Keratinocyte (primary cell): ENCODE measurements around the gene DGKI. TPM values are rescaled to one million over a fixed set of nuclear protein-coding genes. Genes with fewer than 3 reads are reported as not detected.
A peak's percentile ranks its signal among the peaks of the same experiment; 100 is the strongest.

ENCODE experiments used
- DNase-seq: peaks from one replicate; pipeline ENCODE4 v3.0.0-alpha.2; 2011; ENCODE audit warnings: low read depth, missing footprints, low spot score
- FAIRE-seq: peaks from 2 replicates; lab custom pipeline; 2011; peaks lifted over from hg19 to GRCh38; lab: Jason Lieb, UNC
- H2AFZ ChIP-seq: 2 replicates; pipeline ENCODE4 v1.6.0; 2012; ENCODE audit warnings: low read length, control low read depth, inconsistent platforms; ENCODE audit not compliant: control insufficient read depth
- H3K27ac ChIP-seq: 2 replicates; pipeline ENCODE4 v1.5.1; 2011; ENCODE audit warnings: low read length; ENCODE audit not compliant: control insufficient read depth, insufficient read depth
- H3K27me3 ChIP-seq: 3 replicates; pipeline ENCODE4 v1.6.0; 2011; ENCODE audit warnings: low read length; ENCODE audit not compliant: control insufficient read depth, insufficient read depth; ENCODE audit errors: extremely low read depth
- H3K36me3 ChIP-seq, 2 experiments: 2 replicates in 1 of 2; 3 replicates in 1 of 2; pipeline ENCODE4 v1.5.1; 2011; ENCODE audit warnings: low read length in 2 of 2, mild to moderate bottlenecking in 1 of 2; ENCODE audit not compliant: control insufficient read depth in 2 of 2, insufficient read depth in 2 of 2; ENCODE audit errors: extremely low read depth in 1 of 2
- H3K4me1 ChIP-seq: 3 replicates; pipeline ENCODE4 v1.5.1; 2011; ENCODE audit warnings: low read length; ENCODE audit not compliant: control insufficient read depth, insufficient read depth; ENCODE audit errors: extremely low read depth
- H3K4me2 ChIP-seq: 3 replicates; pipeline ENCODE4 v1.6.0; 2011; ENCODE audit warnings: low read depth, low read length; ENCODE audit not compliant: control insufficient read depth, insufficient read depth; ENCODE audit errors: extremely low read depth
- H3K4me3 ChIP-seq, 3 experiments: fragments of 200-600 bp in 1 of 3; sonication (generic) in 1 of 3; 2 replicates in 2 of 3; 3 replicates in 1 of 3; pipeline ENCODE4 v1.5.1; 2011 to 2016; ENCODE audit warnings: low read length in 3 of 3, mild to moderate bottlenecking in 3 of 3, control low read depth in 2 of 3, inconsistent platforms in 1 of 3, low read depth in 1 of 3, mixed read lengths in 1 of 3, mixed run types in 1 of 3, moderate library complexity in 1 of 3; ENCODE audit not compliant: control insufficient read depth in 2 of 3, insufficient read depth in 2 of 3; ENCODE audit errors: extremely low read depth in 1 of 3
- H3K79me2 ChIP-seq: 2 replicates; pipeline ENCODE4 v1.6.0; 2012; ENCODE audit warnings: low read length; ENCODE audit not compliant: control insufficient read depth, insufficient read depth
- H3K9ac ChIP-seq: 3 replicates; pipeline ENCODE4 v1.6.0; 2011; ENCODE audit warnings: low read length; ENCODE audit not compliant: control insufficient read depth, insufficient read depth; ENCODE audit errors: extremely low read depth
- H3K9me1 ChIP-seq: 3 replicates; pipeline ENCODE4 v1.6.0; 2011; ENCODE audit warnings: low read length; ENCODE audit not compliant: control insufficient read depth, insufficient read depth; ENCODE audit errors: extremely low read depth
- H3K9me3 ChIP-seq: 2 replicates; pipeline ENCODE4 v1.5.1; 2012; ENCODE audit warnings: low read depth, low read length; ENCODE audit not compliant: control insufficient read depth
- H4K20me1 ChIP-seq: 3 replicates; pipeline ENCODE4 v1.6.0; 2011; ENCODE audit warnings: low read length; ENCODE audit not compliant: control insufficient read depth, insufficient read depth; ENCODE audit errors: extremely low read depth
- CTCF ChIP-seq, 3 experiments: IDR thresholded peaks in 1 of 3; conservative IDR thresholded peaks in 1 of 3; optimal IDR thresholded peaks in 1 of 3; 2 replicates in 2 of 3; 3 replicates in 1 of 3; pipeline versions ENCODE3 to v1.5.1; 2011; ENCODE audit warnings: low read length in 3 of 3, mild to moderate bottlenecking in 3 of 3, moderate library complexity in 2 of 3, control low read depth in 1 of 3, inconsistent platforms in 1 of 3; ENCODE audit not compliant: insufficient read depth in 2 of 3; ENCODE audit errors: extremely low read depth in 1 of 3
- EZH2 ChIP-seq: IDR thresholded peaks from one replicate; pipeline ENCODE4 v1.6.1; 2012; ENCODE audit warnings: inconsistent platforms, mild to moderate bottlenecking, low read length, moderate library complexity
- dilution Hi-C: fragments of 300-500 bp; cut with MboI; formaldehyde crosslinking; loops from one replicate; pipeline ENCODE4 v1.7.0; 2020; ENCODE audit warnings: low sequenced_read_pairs; ENCODE audit not compliant: extremely low pct_ligation_motif_present
- polyA plus RNA-seq, 5 experiments: library from polyadenylated mRNA; depleted of rRNA in 3 of 5; stranded (reverse) in 3 of 5; stranded (forward) in 1 of 5; unstranded in 1 of 5; fragments of >200 nt; gene quantifications; 1 replicate in 1 of 5; 2 replicates in 3 of 5; 3 replicates in 1 of 5; pipeline versions ENCODE4 v1.2.1 to v1.2.3, GENCODE V29; 2011 to 2012; ENCODE audit warnings: missing spikeins in 2 of 5, low read depth in 1 of 5, low replicate concordance in 1 of 5

Gene DGKI
- polyA plus RNA-seq, 1 donor (not counting 4 experiments of a cell fraction or from before 2014, with no cell fraction given), result 0.14 TPM

DNA sequence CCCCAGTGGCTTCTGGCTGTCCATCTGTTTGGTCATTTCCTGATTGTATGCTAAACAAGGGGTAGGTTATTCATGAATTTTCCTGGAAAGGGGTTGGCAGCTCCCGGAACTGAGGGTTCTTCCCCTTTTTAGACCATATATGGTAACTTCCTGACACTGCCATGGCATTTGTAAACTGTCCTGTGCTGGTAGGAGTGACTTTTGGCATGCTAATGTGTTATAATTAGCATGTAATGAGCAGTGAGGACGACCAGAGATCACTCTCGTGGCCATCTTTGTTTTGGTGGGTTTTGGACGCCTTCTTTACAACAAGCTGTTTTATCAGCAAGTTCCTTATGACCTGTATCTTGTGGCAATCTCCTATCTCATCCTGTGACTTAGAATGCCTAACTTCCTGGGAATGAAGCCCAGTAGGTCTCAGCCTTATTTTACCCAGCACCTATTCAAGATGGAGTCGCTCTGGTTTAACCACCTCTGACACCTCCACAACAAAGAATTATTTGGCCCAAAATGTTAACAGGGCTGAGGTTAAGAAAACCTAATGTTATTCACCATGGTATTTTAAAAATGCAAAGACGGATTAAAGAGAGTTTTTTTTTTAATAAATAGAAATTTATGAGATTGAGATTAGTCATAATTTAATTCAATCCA lies 500.9 kb downstream of the DGKI start:
- dilution Hi-C loops, result no loop called here

GRCh38 chr7:137343281-137343841 lies 503.4 kb downstream of the DGKI start, which contains the start of gene PTN:
TSS of gene PTN (minus strand) at chr7:137343733. CDS start at chr7:137254973, 88,760 bp downstream.
- DNase-seq (no peak), FAIRE-seq (no peak)
- H3K9me1 ChIP-seq, result no peaks in the 10 kb centered on the region
- H3K9me3 ChIP-seq, result no peaks in the 10 kb centered on the region
- H3K4me3 ChIP-seq, result no peak within 1 kb of the TSS
- no peaks in the 10 kb centered on the region for H3K79me2 ChIP-seq
- no peak within 1 kb of the TSS for H3K9ac ChIP-seq
- TF ChIP-seq CTCF (optimal IDR thresholded peaks at IDR 0.05 in 1 of 3, IDR thresholded peaks at IDR 0.05 in 1 of 3, conservative IDR thresholded peaks at IDR 0.05 in 1 of 3; ENCODE audit: extremely low read depth in 1 of 3, insufficient read depth in 2 of 3, low read length in 3 of 3), result no peak
- no peak for TF ChIP-seq EZH2
- H3K4me1 ChIP-seq, result no peaks in the 10 kb centered on the region
- dilution Hi-C loops, result no loop called here
- H3K27me3 ChIP-seq, result no peaks in the 10 kb centered on the region
- peak within 1 kb of the TSS; percentile 71 for H2AFZ ChIP-seq
- H3K27ac ChIP-seq, result no peak within 1 kb of the TSS
- no peaks in the 10 kb centered on the region for H3K36me3 ChIP-seq
- H4K20me1 ChIP-seq, result no peaks in the 10 kb centered on the region
- peak within 1 kb of the TSS; percentile 53 for H3K4me2 ChIP-seq

More for the DNA sequence above, 500.9 kb downstream of the DGKI start:
- Histone ChIP-seq H3K27me3 (no peaks in the 10 kb centered on the region), H3K9ac (no peak overlapping the region), H4K20me1 (no peaks in the 10 kb centered on the region), H3K36me3 (no peaks in the 10 kb centered on the region), H3K9me1 (no peaks in the 10 kb centered on the region), H3K4me1 (no peaks in the 10 kb centered on the region), H3K27ac (no peak overlapping the region), H3K9me3 (no peaks in the 10 kb centered on the region), H2AFZ (no peak overlapping the region), H3K4me2 (no peak overlapping the region), H3K4me3 (no peak overlapping the region), H3K79me2 (no peaks in the 10 kb centered on the region)
- no peak for DNase-seq
- TF ChIP-seq EZH2 (no peak), CTCF (optimal IDR thresholded peaks at IDR 0.05 in 1 of 3, IDR thresholded peaks at IDR 0.05 in 1 of 3, conservative IDR thresholded peaks at IDR 0.05 in 1 of 3; ENCODE audit: extremely low read depth in 1 of 3, insufficient read depth in 2 of 3, low read length in 3 of 3) (no peak)
- FAIRE-seq, result no peak
